Measurements from ENCODE around the gene ZSCAN18.

DNA sequence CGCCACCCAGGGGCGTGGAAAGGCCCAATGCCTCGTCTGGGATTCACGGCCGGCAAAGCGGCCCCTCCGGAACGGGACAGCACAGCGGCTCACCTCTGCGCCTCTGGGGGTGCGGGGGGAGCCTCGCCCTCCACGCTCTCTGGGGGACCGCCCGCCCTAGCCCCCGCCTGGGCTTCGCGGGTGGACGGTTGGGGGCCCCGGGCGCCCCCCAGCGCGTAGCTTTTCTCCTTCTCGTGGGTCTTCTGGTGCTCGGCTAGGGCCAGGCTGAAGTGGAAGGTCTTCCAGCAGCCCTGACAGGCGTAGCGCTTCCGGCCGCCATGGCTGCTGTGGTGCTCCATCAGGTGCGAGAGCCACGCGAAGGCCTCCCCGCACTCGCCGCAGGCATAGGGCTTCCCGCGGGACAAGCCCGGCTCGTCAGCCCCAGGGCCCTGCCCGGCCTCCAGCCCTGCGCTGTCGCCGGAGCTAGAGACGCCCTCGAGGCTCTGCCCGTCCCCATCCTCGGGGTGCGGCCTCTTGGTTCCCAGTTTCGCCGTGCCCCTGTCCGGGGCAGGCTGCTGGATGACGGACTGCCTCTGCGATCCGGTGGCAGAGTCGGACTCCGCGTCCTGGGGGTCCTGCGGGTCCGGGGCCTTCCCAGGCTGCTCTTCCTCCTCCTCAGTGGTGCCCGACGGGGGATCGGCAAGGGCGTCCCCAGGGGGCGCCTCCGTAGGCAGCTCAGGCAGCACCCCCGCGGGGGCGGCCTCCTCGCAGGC lies 13.3 kb downstream of the ZSCAN18 start:
- TF ChIP-seq, protein P1, sequence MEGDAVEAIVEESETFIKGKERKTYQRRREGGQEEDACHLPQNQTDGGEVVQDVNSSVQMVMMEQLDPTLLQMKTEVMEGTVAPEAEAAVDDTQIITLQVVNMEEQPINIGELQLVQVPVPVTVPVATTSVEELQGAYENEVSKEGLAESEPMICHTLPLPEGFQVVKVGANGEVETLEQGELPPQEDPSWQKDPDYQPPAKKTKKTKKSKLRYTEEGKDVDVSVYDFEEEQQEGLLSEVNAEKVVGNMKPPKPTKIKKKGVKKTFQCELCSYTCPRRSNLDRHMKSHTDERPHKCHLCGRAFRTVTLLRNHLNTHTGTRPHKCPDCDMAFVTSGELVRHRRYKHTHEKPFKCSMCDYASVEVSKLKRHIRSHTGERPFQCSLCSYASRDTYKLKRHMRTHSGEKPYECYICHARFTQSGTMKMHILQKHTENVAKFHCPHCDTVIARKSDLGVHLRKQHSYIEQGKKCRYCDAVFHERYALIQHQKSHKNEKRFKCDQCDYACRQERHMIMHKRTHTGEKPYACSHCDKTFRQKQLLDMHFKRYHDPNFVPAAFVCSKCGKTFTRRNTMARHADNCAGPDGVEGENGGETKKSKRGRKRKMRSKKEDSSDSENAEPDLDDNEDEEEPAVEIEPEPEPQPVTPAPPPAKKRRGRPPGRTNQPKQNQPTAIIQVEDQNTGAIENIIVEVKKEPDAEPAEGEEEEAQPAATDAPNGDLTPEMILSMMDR (conservative IDR thresholded peaks at IDR 0.05; ENCODE audit: low read length) = no peak
- TF ChIP-seq EZH2phosphoT487 (IDR thresholded peaks at IDR 0.05; ENCODE audit: borderline replicate concordance) = no peak
